HG02973 (cell line): ENCODE measurements around the gene ABHD16A.

Experiments
- ATAC-seq: cut with Tn5 transposase; IDR thresholded peaks from one replicate; pipeline ENCODE4 v1.9.1; 2021; ENCODE audit warnings: moderate library complexity; ENCODE audit not compliant: unreplicated experiment

Gene ABHD16A

GRCh38 chr6:31702819-31703716 is at the start of gene ABHD16A:
TSS of gene ABHD16A (minus strand) at chr6:31703324. CDS start at chr6:31703281, 43 bp downstream.
- ATAC-seq: peak; percentile 77

GRCh38 chr6:31752739-31753319 is 49.7 kb upstream of the ABHD16A start:
- ATAC-seq: no peak

GRCh38 chr6:31750411-31751022 is 47.4 kb upstream of the ABHD16A start:
- ATAC-seq: no peak

- no peak for ATAC-seq
Measured at GRCh38 chr6:31749301-31750036, 46.3 kb upstream of the ABHD16A start.

GRCh38 chr6:31744422-31744821 is 41.3 kb upstream of the ABHD16A start:
- no peak for ATAC-seq

GRCh38 chr6:31742894-31743293 is 39.8 kb upstream of the ABHD16A start:
- ATAC-seq: no peak

- no peak for ATAC-seq
Measured at GRCh38 chr6:31741815-31742214, 38.7 kb upstream of the ABHD16A start.

GRCh38 chr6:31740397-31741223 is 37.5 kb upstream of the ABHD16A start:
- ATAC-seq: no peak

GRCh38 chr6:31739639-31740396 is 36.7 kb upstream of the ABHD16A start, which contains the start of gene MSH5:
TSS of gene MSH5 (plus strand) at chr6:31740005. CDS start at chr6:31740467, 462 bp downstream.
- peak; percentile 57 for ATAC-seq

- no peak for ATAC-seq
Measured at GRCh38 chr6:31737991-31738979, 35.2 kb upstream of the ABHD16A start.

GRCh38 chr6:31737315-31737990 is 34.3 kb upstream of the ABHD16A start:
- ATAC-seq: no peak

GRCh38 chr6:31736768-31737314 is 33.7 kb upstream of the ABHD16A start:
- no peak for ATAC-seq

- ATAC-seq: no peak
Measured at GRCh38 chr6:31736021-31736767, 33.1 kb upstream of the ABHD16A start, which contains the start of gene CLIC1. TSS of gene CLIC1 (minus strand) at chr6:31736530. CDS start at chr6:31736300, 230 bp downstream.

- no peak for ATAC-seq
Measured at GRCh38 chr6:31734821-31735406, 31.8 kb upstream of the ABHD16A start.

- ATAC-seq: no peak
Measured at GRCh38 chr6:31734247-31734820, 31.2 kb upstream of the ABHD16A start.

GRCh38 chr6:31733734-31734133 is 30.6 kb upstream of the ABHD16A start:
- ATAC-seq: no peak
